ENCODE measurements around the gene ST8SIA6.
A peak's percentile ranks its signal among the peaks of the same experiment; 100 is the strongest.
"Not testable (repeated sequence)": the region's sequence is repeated elsewhere in the genome, so short reads cannot be mapped to it uniquely, and the experiment has no call there.

The ST8SIA6 gene, protein sequence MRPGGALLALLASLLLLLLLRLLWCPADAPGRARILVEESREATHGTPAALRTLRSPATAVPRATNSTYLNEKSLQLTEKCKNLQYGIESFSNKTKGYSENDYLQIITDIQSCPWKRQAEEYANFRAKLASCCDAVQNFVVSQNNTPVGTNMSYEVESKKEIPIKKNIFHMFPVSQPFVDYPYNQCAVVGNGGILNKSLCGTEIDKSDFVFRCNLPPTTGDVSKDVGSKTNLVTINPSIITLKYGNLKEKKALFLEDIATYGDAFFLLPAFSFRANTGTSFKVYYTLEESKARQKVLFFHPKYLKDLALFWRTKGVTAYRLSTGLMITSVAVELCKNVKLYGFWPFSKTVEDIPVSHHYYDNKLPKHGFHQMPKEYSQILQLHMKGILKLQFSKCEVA

DNA sequence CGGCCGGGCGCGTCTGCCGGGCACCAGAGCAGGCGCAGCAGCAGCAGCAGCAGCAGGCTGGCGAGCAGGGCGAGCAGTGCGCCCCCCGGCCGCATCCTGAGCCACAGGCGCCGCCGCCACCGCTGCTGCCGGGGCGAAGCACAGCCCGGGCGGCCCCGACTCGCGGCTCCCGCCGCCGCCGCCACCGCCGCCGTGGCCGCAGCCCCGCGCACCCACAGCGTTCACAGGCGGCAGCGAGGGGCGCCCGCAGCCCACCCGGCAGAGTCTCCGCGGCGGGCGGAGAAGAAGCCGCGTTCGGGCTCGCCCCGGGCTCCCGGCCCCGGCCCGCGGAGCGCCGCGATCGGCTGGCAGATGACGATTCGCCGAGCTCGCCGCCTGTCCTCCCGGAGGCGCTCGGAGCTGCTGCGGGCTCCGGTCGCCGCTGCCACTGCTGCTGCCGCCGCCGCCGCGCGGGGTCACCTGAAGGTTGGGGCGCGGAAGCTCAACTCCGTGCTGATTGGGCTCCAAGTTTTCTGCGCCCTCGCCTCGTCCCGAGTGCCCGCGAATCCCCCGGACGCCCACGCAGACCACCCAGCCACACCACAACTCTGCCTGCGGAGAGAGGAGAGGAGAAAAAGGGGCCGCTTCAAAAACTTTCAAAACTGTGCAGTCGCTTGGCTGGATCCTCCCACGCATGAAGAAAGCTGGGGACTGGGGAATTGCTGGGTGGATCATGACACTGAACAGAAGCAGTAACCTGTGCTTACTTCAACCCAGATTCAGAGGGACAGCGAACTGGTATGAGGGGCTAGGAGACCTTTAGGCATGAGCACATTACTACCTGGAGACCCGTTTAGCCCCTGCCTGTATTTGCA is at the start of gene ST8SIA6:
Gene ST8SIA6 (minus strand): TSS at position 435 of the 854 bp plus-strand sequence. CDS start 340 bp downstream, at position 95.
- peak in 1 of 2 donors; percentile 22 for DNase-seq (ENCODE audit: low read depth in 2 of 2)

DNA sequence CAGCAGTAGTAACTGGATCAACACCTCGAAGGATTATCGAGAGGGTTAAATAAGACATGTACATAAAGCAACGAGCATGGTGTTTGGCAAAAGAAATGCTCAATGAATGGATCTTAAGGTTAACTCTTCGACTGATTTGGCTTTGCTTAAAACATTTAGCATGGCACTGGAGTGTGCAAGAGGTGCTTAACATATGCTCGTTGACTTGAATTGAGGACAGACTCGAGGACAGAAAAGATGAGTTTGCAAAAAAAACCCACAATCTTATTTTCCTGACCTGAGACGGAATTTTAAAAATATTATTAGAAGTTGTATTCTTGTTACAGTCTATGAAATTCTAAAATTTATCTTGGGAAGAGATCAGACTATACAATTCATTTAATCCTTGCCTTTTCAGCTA is 49.4 kb upstream of the ST8SIA6 start:
- DNase-seq (ENCODE audit: low read depth in 2 of 2), result no peak

DNA sequence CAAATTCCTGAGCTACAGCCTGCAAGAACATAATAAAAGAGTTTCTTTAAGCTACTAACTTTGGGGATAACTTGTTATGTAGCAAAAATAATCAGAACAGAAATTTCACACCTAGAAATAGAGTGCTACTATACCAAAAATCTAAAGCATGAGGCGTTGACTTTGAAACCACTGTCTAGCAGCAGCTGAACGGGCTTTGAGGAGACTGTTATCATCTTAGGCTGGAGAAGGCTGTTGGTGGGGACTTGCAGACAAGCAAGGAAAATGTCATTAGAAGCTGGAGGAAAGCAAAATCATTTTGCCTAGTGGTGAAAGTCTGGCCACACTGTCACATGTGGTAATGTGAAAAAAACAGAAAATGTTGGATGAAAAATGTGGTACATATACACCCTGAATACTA is 48.4 kb upstream of the ST8SIA6 start:
- DNase-seq (ENCODE audit: low read depth in 2 of 2), result no peak

DNA sequence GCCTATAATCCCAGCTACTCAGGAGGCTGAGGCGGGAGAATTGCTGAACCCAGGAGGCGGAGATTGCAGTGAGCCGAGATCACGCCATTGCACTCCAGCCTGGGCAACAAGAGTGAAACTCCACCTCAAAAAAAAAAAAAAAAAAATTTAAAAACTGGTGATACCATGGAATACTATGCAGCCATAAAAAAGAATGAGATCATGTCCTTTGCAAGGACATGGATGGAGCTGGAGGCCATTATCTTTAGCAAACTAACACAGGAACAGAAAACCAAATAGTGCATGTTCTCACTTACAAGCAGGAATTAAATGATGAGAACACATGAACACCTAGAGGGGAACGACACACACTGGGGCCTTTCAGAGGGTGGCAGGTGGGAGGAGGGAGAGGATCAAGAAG is 44.6 kb upstream of the ST8SIA6 start:
- DNase-seq (ENCODE audit: low read depth in 2 of 2), result not testable (repeated sequence)

DNA sequence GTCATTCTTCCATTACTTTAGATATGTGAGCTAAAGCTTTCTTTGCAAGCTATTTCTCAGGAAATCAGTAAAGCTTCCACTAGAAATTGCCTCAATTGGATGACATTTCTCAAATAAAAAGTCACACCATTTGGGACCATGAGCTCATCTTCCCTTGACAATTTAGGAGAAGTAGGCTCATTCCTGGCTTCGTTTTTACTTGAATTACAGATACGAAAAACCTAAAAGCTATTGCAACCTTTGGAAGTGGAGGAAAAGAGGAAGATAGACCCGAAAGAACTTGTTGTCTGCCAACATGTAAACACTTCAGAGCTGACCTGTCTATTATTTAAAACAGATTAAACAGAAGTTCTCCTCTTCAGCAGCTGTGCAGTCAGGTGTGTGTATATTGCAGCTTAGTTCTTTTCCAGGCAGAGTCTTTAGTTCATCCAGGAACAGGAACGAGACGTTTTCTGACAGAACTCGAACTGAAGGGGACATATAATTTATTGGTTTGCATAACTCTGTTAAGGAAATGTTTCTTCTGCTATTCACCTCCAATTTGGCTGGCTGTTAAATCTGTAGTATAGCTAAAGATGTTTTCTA is 43.1 kb upstream of the ST8SIA6 start:
- no peak for DNase-seq (ENCODE audit: low read depth in 2 of 2)

DNA sequence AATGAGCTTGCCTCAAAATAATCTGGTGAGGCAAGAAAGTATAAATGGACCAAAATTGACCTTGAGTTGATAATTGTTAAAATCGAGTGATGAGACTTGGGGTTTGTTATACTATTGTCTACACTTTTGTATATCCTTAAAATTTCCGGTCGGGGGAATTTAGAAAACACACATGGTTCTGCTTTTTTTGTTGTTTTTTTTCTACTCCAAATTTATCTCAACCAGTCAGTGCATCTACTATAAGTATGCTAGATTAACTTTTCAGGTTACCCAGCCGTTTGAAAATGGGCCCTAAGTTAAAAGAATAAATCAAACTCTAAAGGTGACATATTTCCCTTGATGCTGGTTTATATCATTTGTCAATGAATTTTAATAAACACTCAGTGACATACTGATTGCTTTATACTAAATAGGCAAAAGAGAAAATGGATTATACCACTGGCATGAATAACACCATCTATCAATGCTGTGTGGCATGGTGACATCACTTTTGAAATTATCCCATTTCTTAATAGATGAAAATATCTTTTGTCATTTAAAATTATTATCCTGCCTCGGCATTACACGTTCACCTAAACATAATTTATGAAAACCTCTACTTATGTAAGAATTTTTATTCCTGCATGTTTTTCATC is 40.3 kb upstream of the ST8SIA6 start:
- no peak for DNase-seq (ENCODE audit: low read depth in 2 of 2)

DNA sequence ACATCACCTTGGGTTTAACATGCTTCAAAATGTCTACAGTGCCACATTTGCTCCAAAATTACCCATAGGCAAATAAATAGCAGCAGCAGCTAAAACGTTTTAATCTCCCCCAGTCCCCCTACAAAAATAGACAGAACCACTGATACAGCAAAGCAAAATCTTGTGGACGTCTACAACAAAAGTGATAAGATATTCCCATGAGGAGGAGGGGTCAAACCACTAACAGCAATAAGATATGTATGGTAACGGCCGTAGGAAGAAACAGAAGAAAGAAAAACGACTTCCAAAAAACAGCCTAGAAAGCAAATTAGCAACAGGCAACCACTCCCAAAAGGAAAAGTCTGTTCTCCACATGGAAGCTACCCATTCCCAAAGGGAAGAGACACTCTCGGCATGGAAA is 34.5 kb upstream of the ST8SIA6 start:
- no peak for DNase-seq (ENCODE audit: low read depth in 2 of 2)

DNA sequence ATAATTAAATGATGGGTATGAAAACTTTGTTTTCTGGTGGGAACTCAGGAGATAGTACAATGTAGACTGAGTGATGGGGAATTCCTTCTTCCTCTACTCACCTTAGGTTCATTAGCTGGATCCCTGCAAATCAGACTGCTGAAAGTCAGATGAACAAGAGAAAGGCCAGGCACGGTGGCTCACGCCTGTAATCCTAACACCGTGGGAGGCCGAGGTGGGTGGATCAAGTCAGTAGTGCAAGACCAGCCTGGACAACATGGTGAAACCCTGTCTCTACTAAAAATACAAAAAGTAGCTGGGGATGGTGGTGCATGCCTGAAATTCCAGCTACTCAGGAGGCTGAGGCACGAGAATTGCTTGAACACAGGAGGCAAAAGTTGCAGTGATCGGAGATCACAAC is 28.7 kb upstream of the ST8SIA6 start:
- no peak for DNase-seq (ENCODE audit: low read depth in 2 of 2)

DNA sequence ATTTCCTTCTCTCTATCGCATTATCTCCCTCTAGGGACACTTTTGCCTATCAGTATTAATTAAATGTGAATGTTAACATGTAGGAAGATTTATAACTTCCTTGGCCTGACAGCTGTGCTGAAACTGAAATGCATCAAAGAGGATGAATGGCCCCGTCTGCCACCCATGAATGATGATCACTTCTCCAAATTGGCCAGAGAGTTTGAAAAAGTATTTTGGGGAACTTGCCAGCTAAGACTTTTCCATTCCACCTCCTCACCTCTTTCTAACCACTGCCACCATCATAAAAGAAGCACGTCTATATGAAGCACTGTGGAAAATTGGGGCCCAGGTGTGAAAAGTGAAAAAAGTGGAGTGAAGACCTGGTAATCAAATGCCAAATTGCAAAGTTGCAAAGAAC is 25.4 kb upstream of the ST8SIA6 start:
- no peak for DNase-seq (ENCODE audit: low read depth in 2 of 2)

DNA sequence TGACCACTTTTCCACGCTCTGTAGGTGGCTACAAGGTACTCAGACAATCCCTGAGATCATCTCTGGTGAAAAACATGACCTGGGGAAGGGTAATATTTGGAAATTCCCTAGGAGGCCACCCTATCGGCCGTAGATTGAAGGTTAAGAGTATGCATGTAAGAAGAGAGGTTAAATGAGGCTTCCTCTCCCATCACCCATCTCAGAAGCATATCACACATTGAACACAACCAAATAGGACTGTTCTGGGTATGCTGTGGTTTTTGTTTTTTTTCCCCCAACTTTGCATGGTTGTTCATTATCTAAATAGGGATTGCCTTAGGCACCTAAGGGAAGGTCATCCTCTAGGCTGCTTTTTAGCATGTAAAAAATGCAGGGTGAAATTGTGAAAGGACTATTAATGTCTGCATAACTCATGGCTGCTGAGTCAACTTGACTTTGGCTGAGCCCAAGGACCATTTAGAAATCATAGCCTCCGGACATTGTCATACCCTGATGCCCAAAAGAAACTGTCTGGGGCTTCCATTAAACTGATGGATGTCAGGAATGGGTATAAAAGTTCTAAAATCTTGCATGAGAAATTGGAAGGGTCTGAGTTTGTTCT is 24.7 kb upstream of the ST8SIA6 start:
- no peak for DNase-seq (ENCODE audit: low read depth in 2 of 2)

DNA sequence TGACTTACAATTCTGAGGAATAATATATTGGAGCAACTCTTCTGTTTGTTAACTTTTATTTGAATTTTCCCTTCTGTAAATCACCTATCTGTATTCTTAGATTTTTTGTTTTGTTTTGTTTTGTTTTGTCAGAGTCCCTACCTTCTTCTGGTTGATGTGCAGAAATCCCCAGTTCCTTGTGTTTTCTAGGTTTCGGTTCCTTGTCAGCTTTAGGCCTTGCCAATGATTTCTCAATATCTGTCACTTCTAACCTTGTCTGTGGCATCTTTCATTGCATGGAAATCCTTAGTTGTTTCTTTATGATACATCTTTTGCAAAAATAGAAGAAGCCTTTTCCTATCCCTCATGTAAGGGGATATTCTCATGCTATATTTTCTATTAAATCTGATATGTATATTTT is 21.7 kb upstream of the ST8SIA6 start:
- DNase-seq (ENCODE audit: low read depth in 2 of 2), result no peak

DNA sequence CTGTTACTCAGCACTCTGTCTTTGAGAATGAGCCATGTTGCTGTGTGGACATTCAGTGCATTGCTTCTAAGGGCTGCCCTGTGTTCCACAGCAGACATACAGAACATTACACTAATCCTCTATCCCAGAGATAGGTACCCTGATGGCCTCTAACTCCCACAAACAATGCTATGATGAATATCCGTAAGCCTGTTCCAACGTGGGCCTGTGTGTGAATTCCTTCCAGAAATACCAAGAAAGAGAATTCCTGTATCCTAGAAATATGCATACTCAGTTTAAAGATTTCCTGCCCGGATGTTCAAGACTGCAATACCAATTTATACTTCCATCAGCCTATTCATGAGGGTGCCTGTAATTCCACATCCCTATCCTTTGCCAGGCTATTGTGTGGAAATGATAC is 21.3 kb upstream of the ST8SIA6 start:
- DNase-seq (ENCODE audit: low read depth in 2 of 2), result no peak

DNA sequence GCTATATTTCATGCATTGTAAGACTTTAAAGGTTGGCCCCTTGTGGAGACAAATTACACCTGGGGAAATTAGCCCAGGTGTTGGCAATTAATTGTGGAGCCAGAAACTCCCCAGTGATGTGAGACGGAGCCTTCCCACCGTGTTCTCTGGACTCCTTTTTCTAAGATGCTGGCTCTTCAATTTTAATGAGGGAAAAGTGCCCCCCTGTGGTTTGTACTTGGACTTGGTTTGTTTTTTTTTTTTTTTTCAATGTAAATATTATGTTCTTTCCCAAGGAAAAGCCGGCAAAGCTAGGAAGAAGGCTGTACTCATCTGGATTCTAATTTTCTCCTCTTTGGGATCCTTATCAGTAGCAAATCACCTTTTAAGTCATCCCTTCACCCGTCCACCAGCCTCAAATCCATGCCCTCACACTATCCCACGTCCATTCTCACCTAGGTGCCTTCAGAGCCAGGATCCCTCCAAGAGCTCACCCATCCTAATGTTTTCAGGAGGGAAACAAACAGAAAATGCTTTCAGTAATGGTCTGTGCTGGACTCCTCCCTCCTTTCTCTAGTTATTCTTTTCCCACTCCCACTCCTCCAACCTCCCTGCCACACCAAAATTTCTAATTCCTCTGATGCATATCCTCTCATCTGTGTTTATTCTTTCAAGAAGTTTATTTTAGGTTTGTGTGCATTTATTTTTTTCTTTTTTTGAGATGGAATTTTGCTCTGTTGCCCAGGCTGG is 20.4 kb upstream of the ST8SIA6 start:
- DNase-seq (ENCODE audit: low read depth in 2 of 2), result no peak

DNA sequence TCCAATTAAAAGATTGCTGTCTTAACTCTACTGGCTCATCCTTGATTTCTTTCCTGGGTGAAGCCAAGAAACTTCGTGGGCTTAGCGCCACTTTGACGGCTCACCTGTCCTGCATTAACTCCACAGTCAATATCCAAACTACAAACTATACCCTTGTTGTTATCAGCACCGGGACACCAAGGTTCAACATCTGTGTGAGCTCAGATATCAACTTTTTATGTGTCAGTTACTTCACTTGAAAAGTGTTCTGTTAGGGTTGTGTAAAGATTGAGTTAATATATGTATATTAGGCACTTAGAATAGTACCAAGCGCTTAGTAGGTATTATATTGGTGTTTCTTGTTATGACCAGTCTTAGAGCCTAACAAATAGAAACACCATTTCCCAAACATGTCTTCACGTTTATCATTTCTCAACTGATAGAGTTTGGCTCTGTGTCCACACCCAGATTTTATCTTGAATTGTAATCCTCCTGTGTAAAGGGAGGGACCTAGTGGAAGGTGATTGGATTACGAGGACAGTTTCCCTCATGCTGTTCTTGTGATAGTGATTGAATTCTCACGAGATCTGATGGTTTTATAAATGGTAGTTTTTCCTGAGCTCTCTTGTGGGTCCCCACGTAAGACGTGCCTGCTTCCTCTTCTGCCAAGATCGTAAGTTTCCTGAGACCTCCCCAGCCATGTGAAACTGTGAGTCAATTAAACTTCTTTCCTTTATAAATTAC is 19.0 kb upstream of the ST8SIA6 start:
- DNase-seq (ENCODE audit: low read depth in 2 of 2), result no peak

DNA sequence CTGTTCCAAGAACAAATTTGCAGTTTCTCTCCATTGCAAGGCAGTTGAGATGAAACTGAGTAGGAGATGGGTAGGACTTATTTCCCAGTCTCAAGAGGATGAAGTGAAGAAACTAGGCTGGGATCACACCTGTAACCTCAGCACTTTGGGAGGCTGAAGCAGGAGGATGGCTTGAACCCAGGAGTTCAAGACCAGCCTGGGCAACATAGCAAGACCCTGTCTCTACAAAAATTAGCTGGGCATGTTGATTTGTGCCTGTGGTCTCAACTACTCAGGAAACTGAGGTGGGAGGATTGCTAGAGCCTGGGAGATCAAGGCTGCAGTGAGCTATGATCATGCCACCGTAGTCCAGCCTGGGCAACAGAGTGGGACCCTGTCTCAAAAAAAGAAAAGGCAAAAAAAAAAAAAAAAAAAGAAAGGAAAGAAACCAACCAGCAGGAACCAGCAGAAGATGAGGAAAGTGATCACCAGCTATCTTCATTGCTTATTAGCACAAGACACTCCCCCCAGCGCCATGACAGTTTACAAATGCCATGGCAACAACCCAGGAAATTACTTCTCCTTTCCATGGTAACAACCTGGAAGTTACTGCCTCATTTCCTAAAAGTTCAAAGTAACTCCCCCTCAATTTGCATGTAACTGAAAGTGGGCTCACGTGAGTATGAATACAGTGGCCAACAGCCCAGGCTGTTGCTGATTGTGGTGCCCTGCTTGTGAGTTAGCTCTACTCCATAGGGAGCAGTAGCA is 18.3 kb upstream of the ST8SIA6 start:
- no peak for DNase-seq (ENCODE audit: low read depth in 2 of 2)

DNA sequence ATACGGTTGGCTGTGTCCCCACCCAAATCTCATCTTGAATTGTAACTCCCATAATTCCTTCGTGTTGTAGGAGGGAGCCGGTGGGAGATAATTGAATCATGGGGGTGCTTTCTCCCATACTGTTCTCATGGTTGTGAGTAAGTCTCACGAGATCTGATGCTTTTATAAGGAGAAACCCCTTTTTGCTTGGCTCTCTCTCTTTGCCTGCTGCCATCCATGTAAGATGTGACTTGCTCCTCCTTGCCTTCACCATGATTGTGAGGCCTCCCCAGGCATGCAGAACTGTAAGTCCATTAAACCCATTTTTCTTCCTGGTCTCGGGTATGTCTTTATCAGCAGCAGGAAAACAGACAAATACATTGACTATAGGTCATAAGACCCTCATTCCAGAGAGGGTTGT is 15.9 kb upstream of the ST8SIA6 start:
- DNase-seq (ENCODE audit: low read depth in 2 of 2), result no peak

DNA sequence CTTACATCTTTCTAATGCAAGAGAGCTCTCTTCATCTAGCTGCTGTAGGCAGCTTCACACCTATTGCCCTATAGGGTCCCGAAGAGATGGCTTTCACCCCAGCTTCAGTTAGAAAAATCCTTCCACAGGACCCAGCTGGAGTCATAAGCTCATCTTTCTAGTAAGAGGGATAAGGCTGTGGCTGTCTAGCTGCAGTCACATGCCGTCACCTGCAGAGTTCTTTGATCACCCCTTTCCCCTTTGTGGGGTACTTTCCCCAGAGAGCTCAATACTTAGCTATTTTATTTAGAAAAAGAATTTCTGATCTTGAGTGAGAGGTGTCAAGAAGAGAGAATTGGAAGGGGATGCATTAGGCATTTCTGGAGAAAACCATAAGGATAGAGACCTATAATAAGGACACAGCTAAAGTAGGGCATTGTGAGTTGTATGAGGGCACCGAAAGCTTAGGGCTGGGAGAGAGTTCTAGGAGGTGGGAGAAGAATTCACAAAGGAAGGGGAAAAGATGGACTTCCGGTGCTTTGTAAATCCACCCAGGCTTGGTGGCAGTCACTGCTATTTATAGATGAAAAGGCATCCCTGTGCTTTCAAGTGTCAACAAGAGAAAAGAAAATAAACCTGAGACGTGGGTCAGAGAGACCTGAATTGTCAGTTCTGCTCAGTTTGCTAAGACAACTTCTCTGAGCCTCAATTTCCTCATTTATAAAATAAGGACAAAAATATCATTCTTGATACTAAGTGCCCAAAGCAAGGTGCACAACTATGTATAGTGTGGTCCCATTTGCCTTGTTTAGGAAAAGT is 11.1 kb upstream of the ST8SIA6 start:
- no peak for DNase-seq (ENCODE audit: low read depth in 2 of 2)

DNA sequence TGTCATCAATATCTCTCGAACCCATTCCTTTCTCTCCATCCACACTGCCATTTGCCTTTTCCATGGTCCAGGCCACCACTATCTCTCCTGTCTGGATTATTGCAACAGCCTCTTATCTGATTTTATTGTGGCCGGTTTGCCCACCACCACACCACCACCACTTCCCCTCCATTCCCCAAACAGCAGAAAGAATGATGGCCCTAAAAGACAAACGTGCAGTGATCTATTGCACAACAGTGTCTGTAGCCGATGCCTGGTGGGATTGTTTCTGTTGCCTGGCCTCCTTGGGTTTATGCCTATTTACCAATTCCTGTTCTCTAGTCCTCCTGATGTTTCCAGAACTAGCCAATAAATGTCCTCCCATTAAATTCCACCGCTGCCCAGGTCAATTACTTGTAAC is 10.2 kb upstream of the ST8SIA6 start:
- DNase-seq (ENCODE audit: low read depth in 2 of 2), result no peak

DNA sequence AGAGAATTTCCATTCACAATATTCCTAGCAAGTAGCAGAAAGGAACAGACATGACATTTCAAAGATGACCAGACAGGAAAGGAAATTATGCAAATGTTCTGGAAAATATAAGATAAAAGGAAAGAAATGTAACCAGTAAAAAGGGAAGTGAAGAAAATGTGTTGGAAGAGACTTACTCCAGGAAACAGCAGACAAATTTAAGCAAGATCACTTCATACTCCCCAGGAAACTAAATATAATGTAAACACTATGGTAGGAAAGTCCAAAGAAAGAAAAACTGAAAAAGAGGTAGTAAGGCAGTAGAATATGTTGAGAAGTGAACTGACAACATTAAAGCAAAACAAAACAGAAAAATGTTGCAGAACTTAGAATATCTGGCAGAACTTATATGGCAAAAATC is 6.4 kb upstream of the ST8SIA6 start:
- DNase-seq (ENCODE audit: low read depth in 2 of 2), result no peak
